SK-N-SH (cell line): ENCODE measurements around the gene RPP30. TPM values are rescaled to one million over a fixed set of nuclear protein-coding genes. Genes with fewer than 3 reads are reported as not detected.

Experiments
- CTCF ChIA-PET: fragments of 300-600, 350-600 bp; formaldehyde crosslinking; extraction: SDS; loops from one replicate; lab custom pipeline; 2021; lab: Yijun Ruan, JAX
- POLR2A ChIA-PET: fragments of 350-600 bp; sonication (Branson Sonifier 250); formaldehyde crosslinking; extraction: SDS; loops from one replicate; lab custom pipeline; 2020; ENCODE audit warnings: antibody characterized with exemption, inconsistent platforms; lab: Yijun Ruan, JAX
- DNase-seq: peaks from one replicate; pipeline ENCODE4 v3.0.0; 2012
- H2AFZ ChIP-seq: fragments of 200-600 bp; sonication (generic); 2 replicates; pipeline ENCODE4 v1.8.1; 2016; ENCODE audit warnings: antibody characterized with exemption, mild to moderate bottlenecking, low read depth
- H3F3A ChIP-seq: fragments of 200-600 bp; sonication (generic); replicated peaks from 2 replicates; pipeline ENCODE3; 2016; ENCODE audit warnings: antibody characterized with exemption, mild to moderate bottlenecking; ENCODE audit not compliant: insufficient read depth
- H3K27ac ChIP-seq, 2 experiments: fragments of 200-500 bp in 1 of 2; fragments of 200-600 bp in 1 of 2; sonication (Bioruptor generic) in 1 of 2; sonication (generic), shearing (Covaris generic) in 1 of 2; 2 replicates each; pipeline versions ENCODE4 v1.5.1 to v1.6.1; 2014 to 2016; ENCODE audit warnings: low read depth in 2 of 2, inconsistent platforms in 1 of 2, low read length in 1 of 2, mild to moderate bottlenecking in 1 of 2, mixed read lengths in 1 of 2
- H3K27me3 ChIP-seq: fragments of 200-600 bp; sonication (generic), shearing (Covaris generic); 2 replicates; pipeline ENCODE4 v1.6.1; 2016; ENCODE audit warnings: mixed run types; ENCODE audit not compliant: insufficient read depth
- H3K36me3 ChIP-seq, 2 experiments: fragments of 200-500 bp in 1 of 2; fragments of 200-600 bp in 1 of 2; sonication (Bioruptor generic) in 1 of 2; sonication (generic) in 1 of 2; replicated peaks in 1 of 2; 2 replicates each; pipeline versions ENCODE3 to v1.5.1; 2014 to 2016; ENCODE audit warnings: low read length in 1 of 2, mild to moderate bottlenecking in 1 of 2; ENCODE audit not compliant: insufficient read depth in 2 of 2, control insufficient read depth in 1 of 2
- H3K4me1 ChIP-seq, 2 experiments: fragments of 200-500 bp in 1 of 2; fragments of 200-600 bp in 1 of 2; sonication (Bioruptor generic) in 1 of 2; sonication (generic), shearing (Covaris generic) in 1 of 2; 2 replicates each; pipeline versions ENCODE4 v1.5.1 to v1.6.1; 2014 to 2016; ENCODE audit warnings: low read depth in 1 of 2, low read length in 1 of 2, mixed run types in 1 of 2; ENCODE audit not compliant: insufficient read depth in 2 of 2, control insufficient read depth in 1 of 2
- H3K4me2 ChIP-seq: fragments of 200-600 bp; sonication (generic), shearing (Covaris generic); 2 replicates; pipeline ENCODE4 v1.6.1; 2017; ENCODE audit warnings: mixed run types
- H3K4me3 ChIP-seq, 2 experiments: fragments of 200-500 bp in 1 of 2; fragments of 200-600 bp in 1 of 2; sonication (Bioruptor generic) in 1 of 2; sonication (generic), shearing (Covaris generic) in 1 of 2; 2 replicates each; pipeline versions ENCODE4 v1.5.1 to v1.8.1; 2014 to 2016; ENCODE audit warnings: low read depth in 2 of 2, inconsistent platforms in 1 of 2, low read length in 1 of 2, mild to moderate bottlenecking in 1 of 2, mixed read lengths in 1 of 2, moderate library complexity in 1 of 2
- H3K79me2 ChIP-seq: fragments of 200-600 bp; sonication (generic); 2 replicates; pipeline ENCODE4 v1.8.1; 2017; ENCODE audit warnings: mild to moderate bottlenecking; ENCODE audit not compliant: insufficient read depth
- H3K9ac ChIP-seq: fragments of 200-600 bp; sonication (generic); 2 replicates; pipeline ENCODE4 v1.6.1; 2017; ENCODE audit warnings: mixed run types
- H3K9me2 ChIP-seq: fragments of 200-600 bp; sonication (generic); 2 replicates; pipeline ENCODE4 v1.6.1; 2017; ENCODE audit warnings: mixed run types
- H3K9me3 ChIP-seq: fragments of 200-600 bp; sonication (generic); 2 replicates; pipeline ENCODE4 v1.6.1; 2017; ENCODE audit warnings: mixed run types, mild to moderate bottlenecking, moderate library complexity
- H4K20me1 ChIP-seq: fragments of 200-600 bp; sonication (generic); 2 replicates; pipeline ENCODE4 v1.6.1; 2017; ENCODE audit warnings: mild to moderate bottlenecking, mixed run types; ENCODE audit not compliant: insufficient read depth
- FOSL2 ChIP-seq: IDR thresholded peaks from 2 replicates; pipeline ENCODE4 v1.4.0; 2012; ENCODE audit warnings: low read depth, mild to moderate bottlenecking, moderate library complexity, borderline replicate concordance
- JUND ChIP-seq: IDR thresholded peaks from 2 replicates; pipeline ENCODE4 v1.4.0; 2012
- MEF2A ChIP-seq: IDR thresholded peaks from 2 replicates; pipeline ENCODE4 v1.4.0; 2012; ENCODE audit warnings: low read depth, borderline replicate concordance
- MXI1 ChIP-seq: IDR thresholded peaks from 2 replicates; pipeline ENCODE4 v1.6.1; 2012; ENCODE audit warnings: mild to moderate bottlenecking, low read depth, low read length, improper control_type of control experiment
- NFIC ChIP-seq: IDR thresholded peaks from 2 replicates; pipeline ENCODE4 v1.4.0; 2012; ENCODE audit warnings: borderline replicate concordance
- NRF1 ChIP-seq: IDR thresholded peaks from 2 replicates; pipeline ENCODE4 v1.6.1; 2012; ENCODE audit warnings: low read depth, mild to moderate bottlenecking, low read length
- RAD21 ChIP-seq: IDR thresholded peaks from 2 replicates; pipeline ENCODE4 v1.6.1; 2012; ENCODE audit warnings: mild to moderate bottlenecking, low read length
- RFX5 ChIP-seq: IDR thresholded peaks from 2 replicates; pipeline ENCODE4 v1.6.1; 2012; ENCODE audit warnings: mild to moderate bottlenecking, improper control_type of control experiment, low read length
- RXRA ChIP-seq: IDR thresholded peaks from 2 replicates; pipeline ENCODE4 v1.4.0; 2012; ENCODE audit warnings: low read depth, mild to moderate bottlenecking, borderline replicate concordance
- SIN3A ChIP-seq: IDR thresholded peaks from 2 replicates; pipeline ENCODE4 v1.6.1; 2012; ENCODE audit warnings: low read depth, mild to moderate bottlenecking, low read length, moderate library complexity, borderline replicate concordance
- SMC3 ChIP-seq: IDR thresholded peaks from 2 replicates; pipeline ENCODE4 v1.6.1; 2012; ENCODE audit warnings: low read depth, low read length, improper control_type of control experiment
- TAF1 ChIP-seq: IDR thresholded peaks from 2 replicates; pipeline ENCODE4 v1.6.1; 2012; ENCODE audit warnings: low read depth, mild to moderate bottlenecking, low read length, moderate library complexity, borderline replicate concordance
- YY1 ChIP-seq: IDR thresholded peaks from 2 replicates; pipeline ENCODE4 v1.4.0; 2012; ENCODE audit warnings: low read depth, mild to moderate bottlenecking
- WGBS: methylation state at CpG from one replicate; pipeline ENCODE4 v1.1.6; 2017; ENCODE audit warnings: low lambda C conversion rate; 5-methylcytosine and 5-hydroxymethylcytosine counted together
- polyA plus RNA-seq, 3 experiments: library from polyadenylated mRNA; depleted of rRNA; stranded (reverse); fragments of >200 nt; gene quantifications; 2 replicates each; pipeline ENCODE4 v1.2.3, GENCODE V29; 2012
- TF ChIP-seq, protein P1 (sequence below): IDR thresholded peaks from 2 replicates; pipeline ENCODE4 v1.6.1; 2012; ENCODE audit warnings: mild to moderate bottlenecking, low read depth, low read length, moderate library complexity
- TF ChIP-seq, protein P2 (sequence below): IDR thresholded peaks from 2 replicates; pipeline ENCODE4 v1.4.0; 2012; ENCODE audit warnings: low read depth
- TF ChIP-seq, protein P3 (sequence below): IDR thresholded peaks from 2 replicates; pipeline ENCODE4 v1.4.0; 2012; ENCODE audit warnings: low read depth, borderline replicate concordance
- TF ChIP-seq, protein P4 (sequence below): fragments of 150-350 bp; IDR thresholded peaks from 2 replicates; pipeline ENCODE4 v1.6.1; 2017; ENCODE audit warnings: antibody characterized with exemption, low read length, low read depth, borderline replicate concordance
- TF ChIP-seq, protein P5 (sequence below): fragments of 150-350 bp; IDR thresholded peaks from 2 replicates; pipeline ENCODE4 v1.6.1; 2016; ENCODE audit warnings: mild to moderate bottlenecking, low read depth, low read length

RPP30 gene
- polyA plus RNA-seq, 1 of the 3 experiments (the other 2 are of a cell fraction), result 16.7 TPM

DNA sequence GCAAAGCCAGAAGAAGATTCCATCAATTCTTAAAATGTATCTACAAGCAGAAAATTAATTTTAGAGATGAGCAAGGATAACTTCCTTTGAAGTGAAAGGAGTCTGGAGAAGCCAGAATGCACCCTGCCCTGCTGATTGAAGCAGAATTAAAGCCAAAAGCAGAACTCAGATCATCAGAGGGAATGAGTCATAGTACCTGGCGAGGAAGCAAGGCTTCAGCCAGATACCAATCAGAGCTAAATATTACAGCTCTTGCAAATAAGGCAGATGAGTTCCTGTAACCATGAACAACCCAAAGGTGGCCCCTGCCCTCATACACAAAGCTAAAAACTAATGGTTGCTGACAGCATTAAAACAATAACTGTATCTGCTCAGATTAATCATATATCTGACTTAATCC lies 24.3 kb upstream of the RPP30 start:
- Histone ChIP-seq H3K4me1 (no peaks in the 10 kb centered on the region), H3K4me2 (no peak overlapping the region), H3K9me3 (peaks cover 5% of the 10 kb centered on the region; the same call in 1 of the 2 replicates), H3F3A (no peaks in the 10 kb centered on the region), H2AFZ (no peak overlapping the region), H3K4me3 (no peak overlapping the region), H3K9ac (no peak overlapping the region), H3K36me3 (no peaks in the 10 kb centered on the region), H3K27me3 (peaks cover 10% of the 10 kb centered on the region; the same call in 1 of the 2 replicates), H4K20me1 (no peaks in the 10 kb centered on the region), H3K9me2 (no peaks in the 10 kb centered on the region), H3K79me2 (no peaks in the 10 kb centered on the region), H3K27ac (no peak overlapping the region)
- TF ChIP-seq FOSL2 (peak; percentile 4; the same call in 1 of the 2 replicates), MXI1 (no peak)
- POLR2A ChIA-PET, result no interaction called here
- CTCF ChIA-PET, result no interaction called here
- 0% methylated on average over 1 of the region's 1 CpG for WGBS
- DNase-seq, result no peak

DNA sequence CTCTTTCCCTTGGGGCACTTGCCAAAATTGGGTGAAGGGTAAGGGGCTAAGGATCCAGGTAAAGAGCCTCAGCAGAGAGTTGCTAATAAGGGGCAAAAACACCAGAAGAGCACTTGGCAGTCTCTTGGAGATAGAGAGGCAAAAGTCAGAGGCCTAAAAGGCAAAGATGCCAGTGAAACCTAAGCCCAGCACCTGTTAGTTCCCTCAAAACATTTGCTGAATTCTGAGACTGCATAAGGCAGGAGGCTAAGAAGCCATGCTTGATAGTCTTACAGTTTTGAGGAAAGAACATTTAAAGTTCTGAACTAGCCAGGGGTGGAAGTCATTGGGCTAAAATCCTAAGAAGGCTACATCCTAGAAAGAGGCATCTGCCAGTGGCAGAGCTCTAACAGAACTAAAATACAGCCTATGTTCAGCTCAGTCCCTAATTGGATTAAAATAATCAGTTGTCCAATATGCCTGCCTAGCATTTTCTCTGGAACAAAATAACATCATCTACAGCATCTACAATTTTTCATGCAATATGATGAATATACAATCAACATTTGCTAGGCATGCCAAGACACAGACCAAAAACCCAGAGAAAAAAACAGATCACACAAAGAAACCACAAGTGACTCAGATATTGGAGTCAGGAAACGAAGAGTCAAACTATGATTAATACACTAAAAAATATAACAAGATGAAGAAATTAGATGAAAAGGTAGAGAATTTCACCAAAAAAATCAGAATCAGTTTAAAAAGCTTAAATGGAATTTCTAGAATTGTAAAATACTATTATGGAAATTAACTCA lies 21.6 kb upstream of the RPP30 start:
- Histone ChIP-seq H3K36me3 (no peaks in the 10 kb centered on the region), H2AFZ (no peak overlapping the region), H3K4me3 (no peak overlapping the region), H4K20me1 (no peaks in the 10 kb centered on the region), H3K27me3 (peaks cover 20% of the 10 kb centered on the region; the same call in 1 of the 2 replicates), H3K4me2 (no peak overlapping the region), H3K9me2 (no peaks in the 10 kb centered on the region), H3K4me1 (no peaks in the 10 kb centered on the region), H3K9ac (no peak overlapping the region), H3K9me3 (peaks cover 5% of the 10 kb centered on the region; the same call in 1 of the 2 replicates), H3K79me2 (no peaks in the 10 kb centered on the region), H3K27ac (no peak overlapping the region), H3F3A (no peaks in the 10 kb centered on the region)
- TF ChIP-seq, protein P1, sequence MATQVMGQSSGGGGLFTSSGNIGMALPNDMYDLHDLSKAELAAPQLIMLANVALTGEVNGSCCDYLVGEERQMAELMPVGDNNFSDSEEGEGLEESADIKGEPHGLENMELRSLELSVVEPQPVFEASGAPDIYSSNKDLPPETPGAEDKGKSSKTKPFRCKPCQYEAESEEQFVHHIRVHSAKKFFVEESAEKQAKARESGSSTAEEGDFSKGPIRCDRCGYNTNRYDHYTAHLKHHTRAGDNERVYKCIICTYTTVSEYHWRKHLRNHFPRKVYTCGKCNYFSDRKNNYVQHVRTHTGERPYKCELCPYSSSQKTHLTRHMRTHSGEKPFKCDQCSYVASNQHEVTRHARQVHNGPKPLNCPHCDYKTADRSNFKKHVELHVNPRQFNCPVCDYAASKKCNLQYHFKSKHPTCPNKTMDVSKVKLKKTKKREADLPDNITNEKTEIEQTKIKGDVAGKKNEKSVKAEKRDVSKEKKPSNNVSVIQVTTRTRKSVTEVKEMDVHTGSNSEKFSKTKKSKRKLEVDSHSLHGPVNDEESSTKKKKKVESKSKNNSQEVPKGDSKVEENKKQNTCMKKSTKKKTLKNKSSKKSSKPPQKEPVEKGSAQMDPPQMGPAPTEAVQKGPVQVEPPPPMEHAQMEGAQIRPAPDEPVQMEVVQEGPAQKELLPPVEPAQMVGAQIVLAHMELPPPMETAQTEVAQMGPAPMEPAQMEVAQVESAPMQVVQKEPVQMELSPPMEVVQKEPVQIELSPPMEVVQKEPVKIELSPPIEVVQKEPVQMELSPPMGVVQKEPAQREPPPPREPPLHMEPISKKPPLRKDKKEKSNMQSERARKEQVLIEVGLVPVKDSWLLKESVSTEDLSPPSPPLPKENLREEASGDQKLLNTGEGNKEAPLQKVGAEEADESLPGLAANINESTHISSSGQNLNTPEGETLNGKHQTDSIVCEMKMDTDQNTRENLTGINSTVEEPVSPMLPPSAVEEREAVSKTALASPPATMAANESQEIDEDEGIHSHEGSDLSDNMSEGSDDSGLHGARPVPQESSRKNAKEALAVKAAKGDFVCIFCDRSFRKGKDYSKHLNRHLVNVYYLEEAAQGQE, result no peak
- TF ChIP-seq RXRA, result no peak
- no peak for TF ChIP-seq RAD21
- no peak for TF ChIP-seq NFIC
- no peak for TF ChIP-seq SMC3
- no peak for TF ChIP-seq TAF1
- no peak for TF ChIP-seq SIN3A
- TF ChIP-seq, protein P2, sequence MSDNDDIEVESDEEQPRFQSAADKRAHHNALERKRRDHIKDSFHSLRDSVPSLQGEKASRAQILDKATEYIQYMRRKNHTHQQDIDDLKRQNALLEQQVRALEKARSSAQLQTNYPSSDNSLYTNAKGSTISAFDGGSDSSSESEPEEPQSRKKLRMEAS, result no peak
- TF ChIP-seq, protein P3, sequence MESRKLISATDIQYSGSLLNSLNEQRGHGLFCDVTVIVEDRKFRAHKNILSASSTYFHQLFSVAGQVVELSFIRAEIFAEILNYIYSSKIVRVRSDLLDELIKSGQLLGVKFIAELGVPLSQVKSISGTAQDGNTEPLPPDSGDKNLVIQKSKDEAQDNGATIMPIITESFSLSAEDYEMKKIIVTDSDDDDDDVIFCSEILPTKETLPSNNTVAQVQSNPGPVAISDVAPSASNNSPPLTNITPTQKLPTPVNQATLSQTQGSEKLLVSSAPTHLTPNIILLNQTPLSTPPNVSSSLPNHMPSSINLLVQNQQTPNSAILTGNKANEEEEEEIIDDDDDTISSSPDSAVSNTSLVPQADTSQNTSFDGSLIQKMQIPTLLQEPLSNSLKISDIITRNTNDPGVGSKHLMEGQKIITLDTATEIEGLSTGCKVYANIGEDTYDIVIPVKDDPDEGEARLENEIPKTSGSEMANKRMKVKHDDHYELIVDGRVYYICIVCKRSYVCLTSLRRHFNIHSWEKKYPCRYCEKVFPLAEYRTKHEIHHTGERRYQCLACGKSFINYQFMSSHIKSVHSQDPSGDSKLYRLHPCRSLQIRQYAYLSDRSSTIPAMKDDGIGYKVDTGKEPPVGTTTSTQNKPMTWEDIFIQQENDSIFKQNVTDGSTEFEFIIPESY, result no peak
- TF ChIP-seq, protein P4, sequence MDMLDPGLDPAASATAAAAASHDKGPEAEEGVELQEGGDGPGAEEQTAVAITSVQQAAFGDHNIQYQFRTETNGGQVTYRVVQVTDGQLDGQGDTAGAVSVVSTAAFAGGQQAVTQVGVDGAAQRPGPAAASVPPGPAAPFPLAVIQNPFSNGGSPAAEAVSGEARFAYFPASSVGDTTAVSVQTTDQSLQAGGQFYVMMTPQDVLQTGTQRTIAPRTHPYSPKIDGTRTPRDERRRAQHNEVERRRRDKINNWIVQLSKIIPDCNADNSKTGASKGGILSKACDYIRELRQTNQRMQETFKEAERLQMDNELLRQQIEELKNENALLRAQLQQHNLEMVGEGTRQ, result no peak
- TF ChIP-seq MEF2A, result no peak
- TF ChIP-seq NRF1, result no peak
- TF ChIP-seq, protein P5, sequence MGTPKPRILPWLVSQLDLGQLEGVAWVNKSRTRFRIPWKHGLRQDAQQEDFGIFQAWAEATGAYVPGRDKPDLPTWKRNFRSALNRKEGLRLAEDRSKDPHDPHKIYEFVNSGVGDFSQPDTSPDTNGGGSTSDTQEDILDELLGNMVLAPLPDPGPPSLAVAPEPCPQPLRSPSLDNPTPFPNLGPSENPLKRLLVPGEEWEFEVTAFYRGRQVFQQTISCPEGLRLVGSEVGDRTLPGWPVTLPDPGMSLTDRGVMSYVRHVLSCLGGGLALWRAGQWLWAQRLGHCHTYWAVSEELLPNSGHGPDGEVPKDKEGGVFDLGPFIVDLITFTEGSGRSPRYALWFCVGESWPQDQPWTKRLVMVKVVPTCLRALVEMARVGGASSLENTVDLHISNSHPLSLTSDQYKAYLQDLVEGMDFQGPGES, result no peak
- TF ChIP-seq RFX5, result no peak
- no peak for TF ChIP-seq JUND
- TF ChIP-seq YY1, result no peak
- ChIA-PET CTCF (interaction anchor here (1.5 kb wide), 1 partner anchor 13 kb away, joined by 5 read pairs; no protein-coding TSS in a partner anchor), POLR2A (no interaction called here)
- no peak for DNase-seq
- WGBS, result 0% methylated on average over 1 of the region's 1 CpG
